HG03066 (cell line): ENCODE data around the gene BCR.
A peak's percentile ranks its signal among the peaks of the same experiment; 100 is the strongest.

Experiments
- ATAC-seq: cut with Tn5 transposase; IDR thresholded peaks from one replicate; pipeline ENCODE4 v1.9.1; 2021; ENCODE audit warnings: low read depth; ENCODE audit not compliant: unreplicated experiment

Gene BCR

GRCh38 chr22:23214398-23214797 is 34.1 kb downstream of the BCR start:
- no peak for ATAC-seq

- no peak for ATAC-seq
These were observed 35.3 kb downstream of the BCR start for GRCh38 chr22:23215294-23216241.

GRCh38 chr22:23216461-23217170 is 36.3 kb downstream of the BCR start:
- no peak for ATAC-seq

- ATAC-seq: no peak
These were observed 37.1 kb downstream of the BCR start for GRCh38 chr22:23217171-23218052.

- no peak for ATAC-seq
These were observed 38.0 kb downstream of the BCR start for GRCh38 chr22:23218053-23218866.

- ATAC-seq: no peak
These were observed 38.5 kb downstream of the BCR start for GRCh38 chr22:23218867-23219251.

GRCh38 chr22:23219317-23219716 is 39.0 kb downstream of the BCR start:
- no peak for ATAC-seq

- ATAC-seq: peak; percentile 57
These were observed 39.6 kb downstream of the BCR start for GRCh38 chr22:23219822-23220484.

GRCh38 chr22:23220485-23221350 is 40.4 kb downstream of the BCR start:
- ATAC-seq: no peak

GRCh38 chr22:23221351-23221804 is 41.1 kb downstream of the BCR start:
- ATAC-seq: no peak

GRCh38 chr22:23222033-23222792 is 41.9 kb downstream of the BCR start:
- no peak for ATAC-seq

- no peak for ATAC-seq
These were observed 42.7 kb downstream of the BCR start for GRCh38 chr22:23222793-23223568.

GRCh38 chr22:23223569-23224317 is 43.4 kb downstream of the BCR start:
- no peak for ATAC-seq

- no peak for ATAC-seq
These were observed 44.5 kb downstream of the BCR start for GRCh38 chr22:23224846-23225245.

GRCh38 chr22:23225337-23225723 is 45.0 kb downstream of the BCR start:
- no peak for ATAC-seq
